Measurements from ENCODE around the gene PRR29.
A peak's percentile ranks its signal among the peaks of the same experiment; 100 is the strongest.

The PRR29 gene

DNA sequence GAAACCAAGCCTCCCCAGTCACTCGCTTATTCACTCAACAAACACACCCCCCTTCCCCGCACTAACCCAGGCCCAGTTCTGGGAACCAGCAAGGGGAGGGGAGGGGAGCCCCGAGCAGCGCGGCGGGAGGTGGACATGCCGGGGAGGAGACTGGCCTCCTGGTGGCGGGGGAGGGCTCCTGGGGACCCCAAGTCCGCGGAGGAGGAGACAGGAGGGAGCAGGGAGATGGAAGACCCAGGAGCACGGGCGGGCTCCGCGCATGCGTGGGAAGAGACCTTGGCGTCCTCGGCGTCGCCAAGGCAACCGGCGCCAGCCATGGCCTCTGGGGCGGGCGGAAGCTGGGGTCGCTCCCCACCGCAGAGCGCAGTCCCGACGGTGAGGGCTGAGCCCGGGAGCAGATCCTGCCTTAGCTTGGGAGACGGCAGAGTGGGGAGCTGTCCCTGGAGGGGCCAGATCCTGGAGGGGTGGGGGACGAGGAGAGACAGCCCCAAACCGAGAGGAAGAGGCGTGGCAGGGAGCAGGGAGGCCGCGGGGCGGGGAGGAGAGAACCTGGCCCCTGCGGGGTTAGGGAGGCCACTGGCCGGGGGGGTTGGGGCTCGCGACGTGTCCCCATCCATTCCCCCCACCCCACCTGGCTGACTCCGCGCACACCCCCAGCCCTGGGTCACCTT is at the start of gene PRR29:
TSS of gene PRR29 (plus strand) at position 302 of the 671 bp plus-strand sequence. CDS start at position 316, 14 bp downstream.
- no peak within 1 kb of the TSS; the same call in 1 of the 2 replicates for H3K27ac ChIP-seq

DNA sequence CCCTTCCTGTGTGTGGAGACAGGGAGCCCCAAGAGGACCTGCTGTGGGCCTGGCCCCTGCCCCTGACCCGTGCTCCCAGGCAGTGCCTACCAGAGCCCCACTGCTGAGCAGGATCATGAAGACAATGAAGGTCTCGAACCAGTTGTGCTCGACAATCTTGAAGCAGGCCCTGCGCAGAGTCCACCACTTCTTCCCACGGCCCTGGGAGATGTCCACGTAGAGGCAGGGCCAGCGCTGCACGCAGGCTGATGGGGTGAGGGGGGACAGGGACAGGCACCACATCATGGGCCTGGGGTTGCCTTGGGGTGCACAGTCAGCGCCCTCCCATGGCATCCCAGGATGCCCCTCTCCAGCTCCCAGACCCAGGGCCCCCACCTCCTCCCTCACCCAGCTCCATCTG is 49.6 kb upstream of the PRR29 start:
- TF ChIP-seq, protein P1, sequence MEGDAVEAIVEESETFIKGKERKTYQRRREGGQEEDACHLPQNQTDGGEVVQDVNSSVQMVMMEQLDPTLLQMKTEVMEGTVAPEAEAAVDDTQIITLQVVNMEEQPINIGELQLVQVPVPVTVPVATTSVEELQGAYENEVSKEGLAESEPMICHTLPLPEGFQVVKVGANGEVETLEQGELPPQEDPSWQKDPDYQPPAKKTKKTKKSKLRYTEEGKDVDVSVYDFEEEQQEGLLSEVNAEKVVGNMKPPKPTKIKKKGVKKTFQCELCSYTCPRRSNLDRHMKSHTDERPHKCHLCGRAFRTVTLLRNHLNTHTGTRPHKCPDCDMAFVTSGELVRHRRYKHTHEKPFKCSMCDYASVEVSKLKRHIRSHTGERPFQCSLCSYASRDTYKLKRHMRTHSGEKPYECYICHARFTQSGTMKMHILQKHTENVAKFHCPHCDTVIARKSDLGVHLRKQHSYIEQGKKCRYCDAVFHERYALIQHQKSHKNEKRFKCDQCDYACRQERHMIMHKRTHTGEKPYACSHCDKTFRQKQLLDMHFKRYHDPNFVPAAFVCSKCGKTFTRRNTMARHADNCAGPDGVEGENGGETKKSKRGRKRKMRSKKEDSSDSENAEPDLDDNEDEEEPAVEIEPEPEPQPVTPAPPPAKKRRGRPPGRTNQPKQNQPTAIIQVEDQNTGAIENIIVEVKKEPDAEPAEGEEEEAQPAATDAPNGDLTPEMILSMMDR (conservative IDR thresholded peaks at IDR 0.05), result no peak
- no peak for TF ChIP-seq ZFX (IDR thresholded peaks at IDR 0.05)
- no peak overlapping the region for H3K27ac ChIP-seq

More for the DNA sequence above, at the start of gene PRR29:
- TF ChIP-seq, protein P1 (conservative IDR thresholded peaks at IDR 0.05), result no peak
- no peak for TF ChIP-seq ZFX (IDR thresholded peaks at IDR 0.05)

DNA sequence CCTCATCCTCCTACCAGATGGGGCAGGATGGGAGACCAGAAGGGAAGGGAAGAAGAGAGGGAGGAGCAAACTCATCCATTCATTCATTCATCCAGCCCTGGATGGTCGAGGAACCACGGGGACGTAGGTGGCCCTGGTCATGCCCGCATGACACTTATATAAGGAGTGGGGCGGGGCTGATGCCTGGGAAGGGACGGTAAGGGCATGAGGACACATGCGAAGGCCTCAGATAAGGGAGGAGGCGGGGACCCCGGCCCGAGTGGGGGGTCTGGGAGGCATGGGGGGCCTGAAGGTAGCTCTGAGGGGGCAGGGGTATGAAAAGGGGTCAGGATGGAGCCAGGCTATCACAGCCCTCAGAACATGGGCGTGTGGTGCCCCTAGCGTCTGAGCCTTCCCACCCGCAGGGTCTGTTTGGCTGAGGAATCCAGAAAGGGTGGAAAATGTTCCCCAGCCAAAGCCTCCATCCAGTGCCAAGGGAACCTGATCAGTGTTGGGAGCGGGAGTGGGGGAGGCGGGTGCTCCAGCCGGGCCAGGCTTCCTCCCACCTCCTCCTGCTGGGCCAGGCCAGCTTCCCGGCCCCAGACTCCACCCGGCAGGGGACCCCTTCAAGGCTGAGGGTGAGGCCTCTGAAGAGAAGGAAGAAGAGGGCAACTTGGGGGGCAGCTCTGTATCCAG is 48.4 kb upstream of the PRR29 start:
- H3K27ac ChIP-seq, result no peak overlapping the region
- no peak for TF ChIP-seq ZFX (IDR thresholded peaks at IDR 0.05)
- TF ChIP-seq, protein P1 (conservative IDR thresholded peaks at IDR 0.05), result no peak

DNA sequence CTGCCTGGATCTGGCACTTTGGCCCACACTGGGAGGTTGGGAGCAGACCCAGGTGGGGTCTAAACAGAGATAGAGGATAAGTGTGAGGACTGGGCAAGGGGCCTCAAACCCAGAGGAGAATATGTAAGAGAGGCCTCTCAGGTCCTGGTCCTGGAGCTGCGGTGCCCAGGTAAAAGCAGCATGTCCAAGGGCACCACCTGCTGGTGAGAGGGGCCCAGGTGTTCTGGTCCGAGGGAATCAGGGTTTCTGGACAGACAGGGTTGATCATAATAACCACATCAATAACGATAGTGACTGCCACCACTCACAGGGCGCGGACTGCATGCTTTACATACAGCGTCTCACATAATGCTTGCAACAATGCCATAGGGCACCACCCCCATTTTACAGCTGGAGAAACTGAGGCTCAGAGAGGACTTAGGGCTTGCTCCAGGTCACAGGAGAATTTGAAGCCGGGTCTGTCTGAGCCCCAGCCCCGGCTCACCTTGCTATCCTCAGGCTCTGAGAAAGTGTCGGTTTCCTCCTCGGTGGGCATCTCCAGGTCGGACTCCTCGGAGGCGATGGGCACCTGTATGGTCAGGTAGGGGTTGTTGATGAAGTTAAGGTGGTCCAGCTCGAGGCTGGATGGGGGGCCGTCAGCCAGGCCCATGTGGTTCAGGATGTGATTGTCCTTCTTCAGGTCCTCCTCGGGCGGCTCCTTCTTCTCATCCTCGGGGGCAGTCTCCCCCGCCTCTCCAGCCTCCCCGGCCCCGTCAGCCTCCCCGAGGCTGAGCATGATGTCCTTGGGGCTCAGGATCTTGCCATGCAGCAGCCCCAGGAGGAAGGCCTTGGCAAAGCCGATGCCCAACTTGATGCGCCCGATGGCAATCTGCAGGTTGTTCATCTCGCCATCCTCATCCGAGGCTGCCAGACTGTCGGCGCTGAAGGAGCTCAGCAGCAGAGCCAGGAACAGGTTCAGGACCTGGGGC is 46.9 kb upstream of the PRR29 start:
- H3K27ac ChIP-seq, result no peak overlapping the region
- TF ChIP-seq, protein P1 (conservative IDR thresholded peaks at IDR 0.05), result peak; percentile 92
- TF ChIP-seq ZFX (IDR thresholded peaks at IDR 0.05), result no peak

DNA sequence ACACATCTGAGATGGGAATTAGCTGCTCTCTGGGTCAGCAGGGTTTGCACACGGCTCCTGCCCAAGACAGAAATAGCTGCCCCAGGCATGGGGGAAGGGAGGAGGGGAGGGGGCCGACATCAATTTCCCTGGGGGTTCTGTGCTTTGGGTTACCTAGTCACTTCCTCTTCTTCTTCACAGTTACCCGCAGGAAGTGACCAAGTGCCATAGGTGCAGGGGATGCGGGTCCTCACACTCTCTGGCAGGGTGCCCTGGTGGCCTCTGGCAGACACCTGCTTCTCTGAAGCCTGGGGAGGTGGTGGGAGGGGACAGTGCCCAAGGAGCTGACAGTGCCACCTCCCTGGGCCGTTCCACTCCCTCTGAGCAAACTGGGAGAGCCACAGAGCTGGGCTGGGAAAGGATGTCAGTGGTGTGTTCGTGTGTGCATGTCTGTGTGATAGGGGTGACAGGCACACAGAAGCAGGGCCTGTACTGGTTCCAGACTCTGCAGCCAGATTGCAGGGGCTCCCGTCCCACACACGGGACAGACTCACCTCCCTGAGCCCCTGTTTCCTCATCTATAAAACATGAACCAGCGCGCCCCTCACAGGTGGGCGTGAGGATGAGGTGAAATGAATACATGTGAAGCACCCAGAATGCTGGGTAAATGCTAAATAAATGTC is 43.6 kb upstream of the PRR29 start:
- no peak overlapping the region for H3K27ac ChIP-seq

DNA sequence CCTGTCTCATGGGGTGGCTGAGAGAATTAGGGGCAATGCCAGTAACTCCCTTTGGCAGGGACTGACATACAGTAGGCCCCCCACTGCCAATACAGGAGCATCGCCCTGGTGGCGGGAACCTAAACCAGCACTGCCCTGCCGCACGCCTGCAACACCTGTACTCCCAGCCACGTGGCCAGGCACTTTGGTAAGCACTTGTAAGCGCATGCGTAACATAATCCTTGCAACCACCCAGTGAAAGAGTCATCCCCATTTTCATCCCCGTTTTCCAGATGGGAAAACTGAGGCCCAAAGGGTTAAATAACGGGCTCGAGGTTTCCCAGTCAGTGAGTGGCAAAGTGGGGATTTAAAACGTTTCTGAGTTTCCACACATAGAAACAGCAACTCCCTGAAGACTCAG is 42.9 kb upstream of the PRR29 start:
- TF ChIP-seq, protein P1 (conservative IDR thresholded peaks at IDR 0.05), result no peak
- TF ChIP-seq ZFX (IDR thresholded peaks at IDR 0.05), result no peak
- H3K27ac ChIP-seq, result no peak overlapping the region

More for the DNA sequence above, 43.6 kb upstream of the PRR29 start:
- TF ChIP-seq, protein P1 (conservative IDR thresholded peaks at IDR 0.05), result no peak
- no peak for TF ChIP-seq ZFX (IDR thresholded peaks at IDR 0.05)

Data from C4-2B (cell line).